GM21390 (cell line): Measurements from ENCODE around the gene SLC10A3.

Experiments used
- ATAC-seq: cut with Tn5 transposase; IDR thresholded peaks from one replicate; pipeline ENCODE4 v1.9.1; 2021; ENCODE audit not compliant: unreplicated experiment

The SLC10A3 gene, protein sequence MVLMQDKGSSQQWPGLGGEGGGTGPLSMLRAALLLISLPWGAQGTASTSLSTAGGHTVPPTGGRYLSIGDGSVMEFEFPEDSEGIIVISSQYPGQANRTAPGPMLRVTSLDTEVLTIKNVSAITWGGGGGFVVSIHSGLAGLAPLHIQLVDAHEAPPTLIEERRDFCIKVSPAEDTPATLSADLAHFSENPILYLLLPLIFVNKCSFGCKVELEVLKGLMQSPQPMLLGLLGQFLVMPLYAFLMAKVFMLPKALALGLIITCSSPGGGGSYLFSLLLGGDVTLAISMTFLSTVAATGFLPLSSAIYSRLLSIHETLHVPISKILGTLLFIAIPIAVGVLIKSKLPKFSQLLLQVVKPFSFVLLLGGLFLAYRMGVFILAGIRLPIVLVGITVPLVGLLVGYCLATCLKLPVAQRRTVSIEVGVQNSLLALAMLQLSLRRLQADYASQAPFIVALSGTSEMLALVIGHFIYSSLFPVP

DNA sequence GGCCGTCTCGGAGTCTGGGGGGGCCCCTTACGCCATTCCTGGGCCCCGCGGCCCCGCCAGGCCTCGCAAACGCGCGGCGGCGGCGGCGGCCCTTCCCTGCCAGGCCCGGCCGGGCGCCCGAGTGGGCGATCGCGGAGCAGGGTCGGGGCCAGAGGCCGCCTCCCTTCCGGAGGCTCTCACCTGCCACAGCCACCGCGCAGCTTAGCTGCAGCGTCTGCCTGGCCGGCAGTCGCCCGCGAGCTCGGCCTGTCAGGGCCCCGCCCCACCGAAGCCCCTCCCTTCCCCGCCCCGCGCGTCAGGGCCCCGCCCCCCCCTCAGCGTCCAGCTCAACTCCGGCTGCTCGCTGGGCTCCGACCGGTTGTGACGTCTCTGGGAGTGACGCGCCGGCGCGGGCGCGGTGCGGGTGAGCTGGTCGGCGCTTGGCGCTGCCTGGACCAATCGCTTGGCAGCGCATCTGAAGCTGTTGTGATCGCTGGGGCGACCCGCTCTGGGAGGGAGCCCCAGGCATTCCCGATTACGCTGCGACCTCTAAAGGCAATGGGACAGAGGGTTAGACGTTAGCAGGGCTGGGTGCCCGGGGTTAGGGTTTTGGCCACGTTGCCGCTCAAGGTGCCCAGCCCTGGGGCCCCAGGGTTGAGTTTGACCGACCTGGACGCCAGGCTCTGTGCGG is at the start of gene SLC10A3:
Gene SLC10A3, minus strand, starts transcription at position 216 of the 670 bp plus-strand sequence. CDS start 1,689 bp downstream, outside the sequence.
- peak; percentile 77 for ATAC-seq

DNA sequence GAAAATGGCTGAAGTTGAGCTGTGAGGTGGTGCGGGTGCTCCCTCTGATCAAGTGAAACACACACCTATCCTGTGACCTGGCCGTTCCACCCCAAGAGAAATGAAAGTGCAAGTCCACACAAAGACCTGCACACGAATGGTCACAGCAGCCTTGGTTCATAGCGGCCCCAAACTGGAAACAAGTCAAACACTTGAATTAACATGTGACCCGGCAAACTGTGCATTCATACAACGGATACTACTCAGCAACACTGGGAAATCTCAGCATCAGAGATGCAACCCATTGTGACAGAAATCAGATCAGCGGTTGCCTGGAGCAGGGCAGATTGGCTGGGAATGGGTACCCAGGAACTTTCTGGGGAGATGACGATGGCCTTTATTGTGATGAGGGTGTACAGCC is 48.6 kb upstream of the SLC10A3 start:
- no peak for ATAC-seq

DNA sequence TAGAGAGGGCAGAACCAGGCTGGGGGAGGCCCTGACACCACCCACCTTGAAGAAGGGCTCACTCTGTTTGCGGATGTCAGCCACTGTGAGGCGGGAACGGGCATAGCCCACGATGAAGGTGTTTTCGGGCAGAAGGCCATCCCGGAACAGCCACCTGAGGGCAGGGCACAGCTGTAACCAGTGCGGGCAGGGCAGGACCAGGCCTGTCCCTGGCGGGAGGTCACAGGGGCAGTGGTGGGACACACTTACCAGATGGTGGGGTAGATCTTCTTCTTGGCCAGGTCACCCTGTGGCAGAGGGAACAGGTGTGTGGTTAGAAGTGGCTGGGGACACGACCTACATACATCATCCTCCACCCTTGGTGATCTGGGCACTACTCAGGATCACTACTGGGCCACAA is 45.5 kb upstream of the SLC10A3 start:
- no peak for ATAC-seq

DNA sequence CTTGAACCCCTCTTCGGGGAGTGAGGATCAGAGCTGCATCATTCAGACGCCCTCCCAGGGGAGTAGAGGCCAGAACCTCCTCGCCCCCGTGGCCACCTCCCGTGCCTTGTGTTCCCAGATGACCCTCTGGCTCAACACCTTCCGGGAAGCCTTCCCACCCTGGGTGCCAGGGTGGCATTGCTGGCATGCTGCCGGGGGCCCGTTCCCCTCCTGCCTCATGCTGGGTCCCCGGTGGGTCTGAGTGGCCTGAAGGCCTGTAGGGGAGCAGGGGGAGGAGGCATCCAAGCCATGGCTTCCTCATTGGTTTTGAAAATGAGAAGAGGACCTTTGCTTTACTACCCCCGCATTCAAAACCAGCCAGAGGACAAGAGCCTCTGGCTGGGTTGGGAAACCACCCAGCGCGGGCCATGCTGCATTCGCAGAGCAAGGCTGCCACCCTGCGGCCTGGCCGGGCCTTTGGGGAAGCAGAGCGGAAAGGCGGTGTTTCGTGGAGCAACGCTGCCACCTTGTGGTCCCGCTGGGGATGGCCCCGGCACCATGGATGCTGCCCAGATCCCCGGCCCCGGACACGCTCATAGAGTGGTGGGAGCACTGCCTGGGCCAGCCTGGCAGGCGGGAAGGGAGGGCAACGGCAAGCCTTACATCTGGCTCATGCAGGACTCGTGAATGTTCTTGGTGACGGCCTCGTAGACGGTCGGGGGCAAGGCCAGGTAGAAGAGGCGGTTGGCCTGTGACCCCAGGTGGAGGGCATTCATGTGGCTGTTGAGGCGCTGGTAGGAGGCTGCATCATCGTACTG is 44.3 kb upstream of the SLC10A3 start:
- ATAC-seq: peak; percentile 76

DNA sequence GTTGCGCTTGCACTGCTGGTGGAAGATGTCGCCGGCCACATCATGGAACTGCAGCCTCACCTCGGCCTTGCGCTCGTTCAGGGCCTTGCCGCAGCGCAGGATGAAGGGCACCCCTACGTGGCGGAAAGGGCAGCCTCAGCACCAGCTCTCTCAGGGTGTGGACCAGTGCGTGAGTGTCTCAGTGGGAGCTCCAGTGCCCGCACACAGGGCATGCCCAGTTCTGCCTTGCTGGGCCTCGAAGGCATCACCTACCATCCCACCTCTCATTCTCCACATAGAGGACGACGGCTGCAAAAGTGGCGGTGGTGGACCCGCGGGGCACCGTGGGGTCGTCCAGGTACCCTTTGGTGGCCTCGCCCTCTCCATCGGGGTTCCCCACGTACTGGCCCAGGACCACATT is 42.3 kb upstream of the SLC10A3 start:
- no peak for ATAC-seq

DNA sequence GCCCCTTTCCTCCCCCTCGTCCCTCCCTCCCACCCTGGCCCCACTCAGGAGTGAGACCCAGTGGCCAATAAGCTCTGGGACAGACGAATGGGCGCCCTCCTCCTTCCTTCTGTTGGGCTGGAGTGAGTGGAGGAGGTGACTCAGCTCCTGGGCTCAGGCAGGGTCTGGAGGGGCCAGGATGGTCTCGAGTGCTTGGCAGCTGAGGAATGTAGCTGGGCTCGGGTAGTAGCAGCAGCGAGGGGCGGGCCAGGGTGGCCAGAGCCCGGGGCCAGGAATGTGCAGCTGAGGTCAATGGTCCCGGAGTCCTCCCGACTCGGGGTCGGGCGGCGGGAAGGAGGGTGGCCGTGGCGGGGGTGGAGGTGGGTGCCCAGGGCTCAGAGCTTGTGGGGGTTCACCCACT is 41.2 kb upstream of the SLC10A3 start:
- no peak for ATAC-seq

DNA sequence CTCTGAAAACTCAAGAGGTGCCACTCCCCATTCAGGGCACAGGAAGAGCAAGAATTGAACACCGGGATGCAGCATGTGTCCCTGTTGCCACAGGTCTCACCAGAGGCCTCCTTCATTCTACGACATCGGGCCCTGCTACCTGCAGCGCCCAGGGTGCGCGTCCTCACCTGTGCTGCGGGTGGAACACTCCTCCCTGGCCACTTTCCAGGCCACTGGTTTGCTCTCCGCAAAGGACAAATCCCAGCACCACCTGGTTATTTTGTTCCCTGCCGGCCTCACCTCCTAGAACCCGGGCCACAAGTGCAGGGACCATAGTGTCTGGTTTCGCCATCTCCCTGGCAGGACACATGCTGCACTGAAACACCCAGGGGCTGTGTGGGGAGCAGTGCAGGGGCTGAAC is 39.9 kb upstream of the SLC10A3 start:
- no peak for ATAC-seq

DNA sequence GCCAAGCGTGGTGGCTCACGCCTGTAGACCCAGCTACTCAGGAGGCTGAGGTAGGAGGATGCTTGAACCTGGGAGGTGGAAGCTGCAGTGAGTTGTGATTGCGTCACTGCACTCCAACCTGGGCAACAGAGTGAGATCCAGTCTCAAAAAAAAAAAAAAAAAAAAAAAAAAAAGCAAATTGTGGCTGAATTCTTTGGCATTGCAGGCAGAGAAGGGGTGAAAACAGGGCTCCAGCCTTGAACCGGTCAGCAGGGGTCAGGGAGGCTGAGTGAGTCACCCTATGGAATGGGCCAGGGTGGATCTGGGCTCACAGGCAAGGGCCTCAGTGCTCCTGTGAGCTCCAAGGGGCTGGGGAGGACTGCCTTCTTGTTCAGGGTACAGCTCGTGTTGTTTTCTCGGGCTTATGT is 38.8 kb upstream of the SLC10A3 start:
- no peak for ATAC-seq

DNA sequence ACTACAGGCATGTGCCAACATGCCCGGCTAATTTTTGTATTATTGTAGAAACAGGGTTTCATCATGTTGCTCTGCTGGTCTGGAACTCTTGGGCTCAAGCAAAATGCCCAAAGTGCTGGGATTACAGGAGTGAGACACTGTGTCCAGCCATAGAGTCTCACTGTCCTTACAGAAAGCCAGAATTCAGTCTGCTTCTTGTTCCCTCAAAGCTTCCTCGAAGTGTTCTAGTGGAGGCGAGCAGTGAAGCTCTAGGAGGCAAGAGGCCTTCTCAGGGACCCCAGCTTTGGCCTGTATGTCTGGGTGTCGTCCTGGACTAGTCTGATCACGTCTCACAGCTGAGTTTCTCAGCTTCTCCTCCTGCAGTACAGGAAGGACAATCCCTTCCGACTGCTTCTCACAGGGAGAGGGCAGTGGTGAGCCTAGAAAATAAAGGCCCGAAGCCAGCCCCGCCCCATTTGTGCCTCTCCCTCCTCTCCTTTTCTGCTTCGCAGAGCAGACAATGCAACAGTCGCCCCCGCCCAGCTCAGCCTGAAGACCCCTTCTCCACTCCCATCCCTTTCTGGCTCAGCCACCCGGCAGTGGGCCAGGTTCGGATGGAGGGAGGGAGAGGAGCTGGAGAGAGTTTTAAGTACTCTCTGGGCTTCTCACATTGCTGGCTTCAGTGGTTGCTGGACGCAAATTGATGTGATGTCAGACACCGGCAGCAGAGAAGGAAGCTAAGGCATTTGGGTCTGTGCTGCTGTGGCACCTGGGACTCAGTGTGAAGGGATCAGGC is 36.7 kb upstream of the SLC10A3 start:
- ATAC-seq: no peak

DNA sequence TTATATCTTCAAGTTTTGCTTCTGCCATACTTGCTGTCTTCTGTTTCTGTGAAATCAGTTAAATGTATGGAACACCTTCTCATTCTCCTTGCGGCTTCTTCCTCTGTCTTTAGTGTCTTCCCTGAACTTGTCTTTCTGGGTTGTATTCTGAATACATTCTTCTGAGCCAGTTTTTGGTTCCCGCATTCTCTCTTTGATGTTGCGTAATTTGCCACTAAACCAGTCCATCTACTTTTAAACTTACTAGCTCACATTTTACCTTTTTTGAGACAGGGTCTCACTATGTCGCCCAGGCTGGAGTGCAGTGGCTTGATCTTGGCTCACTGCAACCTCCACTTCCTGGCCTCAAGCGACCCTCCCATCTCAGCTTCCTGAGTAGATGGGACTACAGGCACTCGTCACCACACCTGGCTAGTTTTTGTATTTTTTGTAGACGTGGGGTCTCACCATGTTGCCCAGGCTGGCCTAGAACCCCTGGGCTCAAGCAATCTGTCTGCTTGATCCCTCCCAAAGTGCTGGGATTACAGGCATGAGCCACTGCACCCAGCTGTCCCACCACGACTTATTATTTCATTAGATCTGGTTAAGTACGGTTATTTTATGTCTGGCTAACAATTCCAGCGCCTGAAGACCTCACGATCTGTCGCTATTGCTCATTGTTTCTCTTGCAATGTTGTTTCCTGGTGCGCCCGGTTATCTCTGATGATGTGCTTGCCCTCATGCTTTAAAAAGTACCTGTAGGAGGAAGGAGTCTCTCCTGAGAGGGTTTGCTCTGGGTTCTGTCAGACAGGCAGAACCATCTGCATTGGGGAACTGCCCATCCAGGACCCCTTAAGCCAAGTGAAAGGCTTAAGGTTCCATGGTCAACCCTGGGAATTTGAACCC is 35.4 kb upstream of the SLC10A3 start:
- ATAC-seq: no peak

DNA sequence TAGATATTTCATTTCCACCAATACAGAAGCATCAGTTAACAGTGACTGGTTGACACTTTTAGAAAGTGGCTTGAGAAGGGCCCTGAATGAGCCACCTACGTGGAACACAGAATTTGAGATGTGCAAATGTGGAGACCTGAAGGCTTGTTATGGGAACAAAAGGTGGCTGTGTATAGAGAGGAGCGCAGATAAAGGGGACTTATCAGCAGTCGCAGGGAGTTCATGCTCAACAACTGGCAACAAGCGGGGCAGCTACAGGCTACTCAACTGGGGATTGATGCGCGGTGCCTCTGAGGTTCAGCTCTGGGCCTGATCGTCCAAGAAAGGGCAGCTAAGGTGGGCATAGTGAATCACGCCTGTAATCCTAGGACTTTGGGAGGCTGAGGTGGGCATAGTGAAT is 29.0 kb upstream of the SLC10A3 start:
- ATAC-seq: no peak

DNA sequence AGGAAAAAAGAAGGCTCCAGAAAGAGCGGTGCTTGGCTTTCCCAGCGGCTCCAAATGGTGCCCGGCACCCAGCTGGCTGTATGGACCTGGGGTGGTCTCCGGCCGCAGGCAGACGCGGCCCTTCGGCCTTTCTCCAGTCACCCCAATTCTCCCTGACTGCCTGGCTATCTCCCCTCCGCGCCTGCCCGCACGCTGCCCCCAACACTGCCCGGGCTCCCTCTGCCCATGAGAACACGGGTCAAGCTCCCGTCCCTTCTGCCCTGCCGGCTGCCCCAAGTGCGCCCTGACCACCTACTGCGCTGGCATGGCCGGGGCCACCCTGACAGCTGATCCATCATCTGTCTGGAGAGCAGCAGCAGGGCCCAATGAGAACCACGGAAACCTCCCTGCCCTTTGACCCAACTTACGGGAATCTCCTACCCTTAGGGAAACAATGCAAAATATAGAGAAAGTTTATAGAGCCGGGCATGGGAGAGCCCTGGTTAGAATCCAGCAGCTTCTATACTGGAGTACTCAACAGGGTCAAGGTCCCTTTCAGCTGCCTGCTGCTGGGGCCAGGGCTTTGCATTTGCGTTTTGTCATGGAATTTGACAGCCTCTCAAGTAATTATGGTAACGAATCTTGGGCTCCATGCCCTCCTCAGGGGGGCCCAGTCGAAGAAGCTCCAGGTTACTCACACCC is 26.8 kb upstream of the SLC10A3 start:
- ATAC-seq: no peak

DNA sequence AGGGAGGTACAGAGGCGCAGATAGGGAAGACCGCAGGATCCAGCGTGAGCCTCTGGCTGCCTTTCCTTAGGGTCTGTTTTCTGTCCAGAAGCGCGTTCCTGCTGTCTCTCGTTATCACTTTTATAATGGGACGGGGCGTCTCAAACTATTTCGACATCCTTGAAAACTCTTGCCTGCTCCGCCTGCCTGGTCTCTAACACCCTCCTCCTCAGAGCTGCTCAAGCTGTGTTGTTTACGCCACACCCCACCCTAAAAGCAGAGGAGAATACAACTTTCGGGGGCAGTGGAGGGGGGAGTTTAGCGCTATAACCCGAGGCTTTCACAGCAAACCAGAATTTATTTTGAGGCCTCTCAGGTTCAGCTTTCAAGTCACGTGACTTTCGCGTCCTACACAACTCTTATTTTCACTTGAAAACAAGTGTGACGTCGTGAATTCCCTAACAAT is 26.2 kb upstream of the SLC10A3 start:
- ATAC-seq: peak; percentile 5

DNA sequence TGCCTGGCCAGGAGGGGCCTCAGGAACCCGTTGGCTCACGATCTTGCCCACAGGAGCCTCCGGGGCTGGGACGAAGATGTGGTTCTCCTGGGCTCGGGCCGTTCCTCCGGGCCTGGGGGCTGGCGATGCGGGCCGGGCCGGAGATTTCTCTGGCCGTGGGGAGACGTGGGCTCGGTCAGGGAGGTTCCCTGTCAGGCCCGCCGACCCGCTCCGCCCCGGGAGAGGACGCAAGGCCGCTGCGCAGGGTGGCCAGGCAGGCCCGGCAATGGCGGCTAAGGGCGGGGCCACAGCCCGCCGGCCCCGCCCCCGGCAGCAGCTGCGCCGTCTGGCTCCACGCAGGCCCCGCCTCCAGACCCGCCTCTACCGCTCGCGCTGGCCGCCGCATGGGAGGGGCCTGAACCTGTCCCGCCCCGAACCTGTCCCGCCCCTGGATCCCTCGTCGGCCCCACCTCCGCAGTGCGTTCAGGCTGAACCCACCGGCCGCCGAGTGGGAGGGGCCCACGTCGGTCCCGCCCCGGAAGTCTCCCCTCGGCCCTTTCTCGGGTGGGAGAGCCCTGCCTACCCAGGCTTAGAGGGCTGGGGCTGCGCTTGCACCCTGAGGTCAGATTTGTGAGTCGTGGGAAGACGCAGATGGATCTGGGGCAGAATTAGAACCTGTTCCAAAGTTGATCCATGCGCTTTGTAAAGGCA is 25.7 kb upstream of the SLC10A3 start, which contains the start of gene FAM3A:
Gene FAM3A, minus strand, starts transcription at position 267 of the 690 bp plus-strand sequence. CDS start 460 bp downstream, outside the sequence.
- ATAC-seq: peak; percentile 92

DNA sequence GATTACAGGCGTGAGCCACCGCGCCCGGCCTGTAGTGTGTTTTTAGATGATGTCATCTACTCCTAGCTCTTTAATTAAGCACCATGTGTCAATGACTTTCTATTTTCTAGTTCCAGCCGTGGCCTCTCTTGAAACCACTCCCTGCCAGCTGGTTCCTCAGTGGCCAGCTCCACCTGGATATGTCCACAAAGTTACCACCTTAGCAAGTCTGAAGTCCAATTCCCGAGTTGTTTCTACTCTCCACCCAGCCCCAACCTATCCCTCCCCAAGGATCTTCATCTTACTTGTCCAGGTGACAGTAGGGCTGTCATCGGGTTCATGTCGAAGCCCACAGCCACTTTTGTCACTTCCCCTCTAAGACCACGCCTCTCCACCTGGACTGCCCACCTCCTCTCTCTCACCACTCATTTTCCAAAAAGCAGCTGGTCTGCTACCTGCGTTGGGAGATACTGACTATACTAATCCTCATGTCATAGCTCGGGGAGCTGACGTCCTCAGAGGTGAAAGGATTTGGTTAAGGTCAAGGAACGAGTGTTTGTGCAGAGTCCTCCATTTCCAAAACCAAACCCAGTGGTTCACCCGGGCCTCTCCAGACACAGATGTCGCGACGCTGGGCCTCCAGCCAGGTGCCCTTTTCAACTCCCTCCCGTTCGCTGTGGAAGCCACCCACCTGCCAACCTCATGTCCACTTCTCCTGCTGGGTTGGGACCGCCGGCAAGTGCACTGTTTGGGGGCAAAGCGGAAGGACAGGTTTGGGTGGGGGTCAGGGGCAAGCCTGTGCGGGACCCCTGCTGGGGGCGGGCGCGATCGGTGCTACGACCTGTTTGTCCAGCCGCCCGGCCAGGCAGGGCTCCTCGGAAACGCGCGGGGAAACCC is 24.9 kb upstream of the SLC10A3 start:
- no peak for ATAC-seq

DNA sequence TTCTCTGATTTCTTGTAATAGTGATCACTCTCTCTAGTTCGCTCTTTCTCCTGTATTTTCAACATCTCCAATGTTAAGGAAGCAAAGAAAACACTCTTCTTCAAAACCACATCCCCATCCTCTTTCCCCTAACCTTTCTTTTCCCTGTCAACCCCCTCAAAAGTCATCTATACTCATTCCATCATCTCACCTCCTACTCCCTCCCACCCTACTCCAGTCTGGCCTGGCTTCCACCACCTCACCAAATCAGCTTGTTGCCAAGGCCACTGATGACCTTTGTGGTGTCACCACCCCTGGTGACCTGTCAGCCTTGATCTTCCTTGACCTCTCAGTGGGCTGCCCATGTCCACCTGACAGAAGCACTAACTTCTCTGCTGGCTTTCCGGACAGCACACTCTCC is 23.3 kb upstream of the SLC10A3 start:
- no peak for ATAC-seq

DNA sequence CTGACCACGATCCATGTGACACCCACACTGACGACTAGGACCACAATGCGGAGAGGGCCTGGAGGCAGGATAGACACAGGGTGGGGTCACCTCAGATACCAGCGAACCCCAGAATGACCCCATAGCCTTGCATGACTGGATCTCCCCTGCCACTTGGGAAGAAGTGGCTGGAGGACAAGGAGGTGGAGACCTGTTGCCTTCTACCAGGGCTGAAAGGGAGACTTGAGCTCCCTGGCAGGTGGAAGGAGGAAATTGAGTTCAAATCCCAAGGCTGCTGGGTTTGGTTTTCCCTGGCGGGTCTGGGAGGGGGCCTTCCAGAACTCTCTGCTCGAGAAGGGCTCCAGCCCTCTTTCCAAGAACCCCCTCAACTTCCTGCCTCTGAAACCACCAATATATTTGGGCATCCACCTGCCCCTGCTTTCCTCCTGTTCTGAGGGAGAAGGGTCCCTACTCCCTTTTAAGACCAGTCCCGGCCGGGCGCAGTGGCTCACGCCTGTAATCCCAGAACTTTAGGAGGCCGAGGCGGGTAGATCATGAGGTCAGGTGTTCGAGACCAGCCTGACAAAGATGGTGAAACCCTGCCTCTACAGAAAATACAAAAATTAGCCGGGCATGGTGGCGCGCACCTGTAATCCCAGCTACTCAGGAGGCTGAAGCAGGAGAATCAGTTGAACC is 22.6 kb upstream of the SLC10A3 start:
- no peak for ATAC-seq
